Bronchial epithelial cell (primary cell): Measurements from ENCODE around the gene RCAN3. TPM values are rescaled to one million over a fixed set of nuclear protein-coding genes. Genes with fewer than 3 reads are reported as not detected.

Source experiments
- DNase-seq: peaks from one replicate; pipeline ENCODE4 v3.0.0-alpha.2; 2010; ENCODE audit warnings: low read depth
- FAIRE-seq: peaks from 2 replicates; lab custom pipeline; 2011; peaks lifted over from hg19 to GRCh38; lab: Jason Lieb, UNC
- H3K27me3 ChIP-seq: 2 replicates; pipeline ENCODE4 v1.5.1; 2011; ENCODE audit warnings: low read length; ENCODE audit not compliant: control insufficient read depth, insufficient read depth
- H3K36me3 ChIP-seq: 2 replicates; pipeline ENCODE4 v1.5.1; 2011; ENCODE audit warnings: low read length; ENCODE audit not compliant: control insufficient read depth, insufficient read depth
- H3K4me3 ChIP-seq: 2 replicates; pipeline ENCODE4 v1.5.1; 2011; ENCODE audit warnings: mild to moderate bottlenecking, low read depth, low read length, control low read depth
- CTCF ChIP-seq: IDR thresholded peaks from 2 replicates; pipeline ENCODE4 v1.5.1; 2011; ENCODE audit warnings: mild to moderate bottlenecking, moderate library complexity, low read length, control low read depth, inconsistent platforms; ENCODE audit not compliant: insufficient read depth, severe bottlenecking
- total RNA-seq: library from RNA; depleted of rRNA; stranded (reverse); fragments of >200 nt; gene quantifications from 2 replicates; pipeline ENCODE4 v1.2.1, GENCODE V29; 2014

The RCAN3 gene
- total RNA-seq, 1 donor from 2014 or later: 12.1 TPM

GRCh38 chr1:24470592-24470991 is 32.0 kb upstream of the RCAN3 start:
- TF ChIP-seq CTCF: no peak
- no peak overlapping the region for H3K4me3 ChIP-seq
- no peaks in the 10 kb centered on the region for H3K27me3 ChIP-seq
- DNase-seq (no peak), FAIRE-seq (no peak)
- peaks cover 3% of the 10 kb centered on the region for H3K36me3 ChIP-seq

GRCh38 chr1:24472527-24473251 is 29.9 kb upstream of the RCAN3 start:
- Histone ChIP-seq H3K27me3 (no peaks in the 10 kb centered on the region), H3K36me3 (no peaks in the 10 kb centered on the region), H3K4me3 (no peak overlapping the region)
- no peak for TF ChIP-seq CTCF
- DNase-seq (no peak), FAIRE-seq (no peak)

- Histone ChIP-seq H3K27me3 (no peaks in the 10 kb centered on the region), H3K4me3 (no peak overlapping the region), H3K36me3 (no peaks in the 10 kb centered on the region)
- no peak for DNase-seq
- no peak for TF ChIP-seq CTCF
- no peak for FAIRE-seq
Measured at GRCh38 chr1:24474193-24474592, 28.4 kb upstream of the RCAN3 start.

- no peak for TF ChIP-seq CTCF
- no peak for FAIRE-seq
Measured at GRCh38 chr1:24475700-24476099, 26.9 kb upstream of the RCAN3 start.

GRCh38 chr1:24476571-24476970 is 26.1 kb upstream of the RCAN3 start:
- DNase-seq (no peak), FAIRE-seq (no peak)
- no peak for TF ChIP-seq CTCF
- no peaks in the 10 kb centered on the region for H3K36me3 ChIP-seq
- no peaks in the 10 kb centered on the region for H3K27me3 ChIP-seq
- H3K4me3 ChIP-seq: no peak overlapping the region

More at GRCh38 chr1:24475700-24476099, 26.9 kb upstream of the RCAN3 start:
- Histone ChIP-seq H3K4me3 (no peak overlapping the region), H3K36me3 (no peaks in the 10 kb centered on the region), H3K27me3 (no peaks in the 10 kb centered on the region)
- DNase-seq: no peak

GRCh38 chr1:24477309-24477708 is 25.3 kb upstream of the RCAN3 start:
- FAIRE-seq (no peak), DNase-seq (no peak)
- Histone ChIP-seq H3K4me3 (no peak overlapping the region), H3K27me3 (no peaks in the 10 kb centered on the region), H3K36me3 (no peaks in the 10 kb centered on the region)
- TF ChIP-seq CTCF: no peak
